Fibroblast of skin of left quadriceps (primary cell): Measurements from ENCODE around the gene MTHFD1L.

Experiments
- DNase-seq, 2 experiments: peaks; one replicate each; pipeline ENCODE4 v3.0.0-alpha.2; 2013; ENCODE audit warnings: low read depth in 2 of 2

MTHFD1L gene

GRCh38 chr6:150932996-150933395 lies 67.5 kb downstream of the MTHFD1L start:
- DNase-seq: peak; percentile 74 to 75

GRCh38 chr6:150934380-150934779 lies 68.9 kb downstream of the MTHFD1L start:
- DNase-seq: peak; percentile 87 to 88

GRCh38 chr6:150936021-150936555 lies 70.6 kb downstream of the MTHFD1L start:
- DNase-seq: no peak

GRCh38 chr6:150937132-150937906 lies 71.8 kb downstream of the MTHFD1L start:
- peak in 1 of 2 experiments; percentile 26 for DNase-seq

GRCh38 chr6:150939399-150939798 lies 73.9 kb downstream of the MTHFD1L start:
- DNase-seq: no peak

GRCh38 chr6:150940941-150941340 lies 75.4 kb downstream of the MTHFD1L start:
- peak; percentile 92 to 93 for DNase-seq

- DNase-seq: no peak
Measured at GRCh38 chr6:150949526-150949925, 84.0 kb downstream of the MTHFD1L start.

GRCh38 chr6:150953851-150954250 lies 88.3 kb downstream of the MTHFD1L start:
- DNase-seq: no peak

- DNase-seq: no peak
Measured at GRCh38 chr6:150959166-150959565, 93.7 kb downstream of the MTHFD1L start.

GRCh38 chr6:150962436-150962835 lies 96.9 kb downstream of the MTHFD1L start:
- DNase-seq: no peak

GRCh38 chr6:150964765-150965164 lies 99.3 kb downstream of the MTHFD1L start:
- no peak for DNase-seq

GRCh38 chr6:150966786-150967185 lies 101.3 kb downstream of the MTHFD1L start:
- no peak for DNase-seq

GRCh38 chr6:150967381-150967780 lies 101.9 kb downstream of the MTHFD1L start:
- DNase-seq: no peak

- DNase-seq: no peak
Measured at GRCh38 chr6:150967910-150968309, 102.4 kb downstream of the MTHFD1L start.

- DNase-seq: no peak
Measured at GRCh38 chr6:150969901-150970300, 104.4 kb downstream of the MTHFD1L start.

GRCh38 chr6:150971219-150971618 lies 105.7 kb downstream of the MTHFD1L start:
- no peak for DNase-seq

- no peak for DNase-seq
Measured at GRCh38 chr6:150975136-150975535, 109.6 kb downstream of the MTHFD1L start.

- DNase-seq: no peak
Measured at GRCh38 chr6:150977281-150977680, 111.8 kb downstream of the MTHFD1L start.

GRCh38 chr6:150978624-150979023 lies 113.1 kb downstream of the MTHFD1L start:
- no peak for DNase-seq

- no peak for DNase-seq
Measured at GRCh38 chr6:150979826-150980350, 114.4 kb downstream of the MTHFD1L start.

GRCh38 chr6:150981095-150981494 lies 115.6 kb downstream of the MTHFD1L start:
- DNase-seq: no peak

- DNase-seq: no peak
Measured at GRCh38 chr6:150981669-150982068, 116.2 kb downstream of the MTHFD1L start.

GRCh38 chr6:150987371-150987828 lies 121.9 kb downstream of the MTHFD1L start:
- no peak for DNase-seq
